Measurements from ENCODE around the gene MRM2.

GRCh38 chr7:2278026-2278425, 36.0 kb upstream of the MRM2 start:
- TF ChIP-seq CTCF (conservative IDR thresholded peaks at IDR 0.05 in 1 of 2, IDR thresholded peaks at IDR 0.05 in 1 of 2; ENCODE audit: extremely low read depth in 1 of 2, insufficient read depth in 1 of 2, low read depth in 1 of 2, low read length in 2 of 2) = no peak
- TF ChIP-seq EZH2 (IDR thresholded peaks at IDR 0.05; ENCODE audit: borderline replicate concordance, low read length) = no peak

Measured in mammary epithelial cell (primary cell).